Fibroblast of the aortic adventitia (primary cell): Measurements from ENCODE around the gene MGAT5. TPM values are rescaled to one million over a fixed set of nuclear protein-coding genes. Genes with fewer than 3 reads are reported as not detected.

Experiments
- DNase-seq: peaks from one replicate; pipeline ENCODE4 v3.0.0-alpha.2; 2010; ENCODE audit warnings: low read depth
- H3K4me3 ChIP-seq: 2 replicates; pipeline ENCODE4 v1.5.1; 2011; ENCODE audit warnings: low read depth, mild to moderate bottlenecking, control low read depth, low read length, moderate library complexity
- total RNA-seq: library from RNA; depleted of rRNA; stranded (reverse); fragments of >200 nt; gene quantifications from 2 replicates; pipeline ENCODE4 v1.2.3, GENCODE V29; 2012; ENCODE audit warnings: low replicate concordance
- TF ChIP-seq, protein P1 (sequence below): IDR thresholded peaks from 2 replicates; pipeline ENCODE4 v1.5.1; 2011; ENCODE audit warnings: mild to moderate bottlenecking, low read length, control low read depth, inconsistent platforms; ENCODE audit not compliant: insufficient read depth

Gene MGAT5
- total RNA-seq, 1 donor: 46.5 TPM

DNA sequence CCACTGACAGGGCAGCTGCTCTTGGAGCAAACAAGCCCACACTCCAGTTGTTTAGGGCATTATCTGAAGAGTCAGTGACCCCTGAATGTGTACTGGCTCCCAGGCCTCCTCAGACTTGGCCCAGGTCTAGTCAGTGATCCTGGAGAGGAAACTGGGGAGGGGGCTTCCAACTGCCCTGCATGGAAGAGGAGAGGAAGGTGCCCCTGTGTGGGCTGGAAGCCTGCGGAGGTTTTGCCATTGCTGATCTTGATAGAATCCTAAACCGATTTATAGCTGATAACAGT, 197.4 kb downstream of the MGAT5 start:
- TF ChIP-seq, protein P1, sequence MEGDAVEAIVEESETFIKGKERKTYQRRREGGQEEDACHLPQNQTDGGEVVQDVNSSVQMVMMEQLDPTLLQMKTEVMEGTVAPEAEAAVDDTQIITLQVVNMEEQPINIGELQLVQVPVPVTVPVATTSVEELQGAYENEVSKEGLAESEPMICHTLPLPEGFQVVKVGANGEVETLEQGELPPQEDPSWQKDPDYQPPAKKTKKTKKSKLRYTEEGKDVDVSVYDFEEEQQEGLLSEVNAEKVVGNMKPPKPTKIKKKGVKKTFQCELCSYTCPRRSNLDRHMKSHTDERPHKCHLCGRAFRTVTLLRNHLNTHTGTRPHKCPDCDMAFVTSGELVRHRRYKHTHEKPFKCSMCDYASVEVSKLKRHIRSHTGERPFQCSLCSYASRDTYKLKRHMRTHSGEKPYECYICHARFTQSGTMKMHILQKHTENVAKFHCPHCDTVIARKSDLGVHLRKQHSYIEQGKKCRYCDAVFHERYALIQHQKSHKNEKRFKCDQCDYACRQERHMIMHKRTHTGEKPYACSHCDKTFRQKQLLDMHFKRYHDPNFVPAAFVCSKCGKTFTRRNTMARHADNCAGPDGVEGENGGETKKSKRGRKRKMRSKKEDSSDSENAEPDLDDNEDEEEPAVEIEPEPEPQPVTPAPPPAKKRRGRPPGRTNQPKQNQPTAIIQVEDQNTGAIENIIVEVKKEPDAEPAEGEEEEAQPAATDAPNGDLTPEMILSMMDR: no peak
- no peak for DNase-seq
- no peak overlapping the region for H3K4me3 ChIP-seq

DNA sequence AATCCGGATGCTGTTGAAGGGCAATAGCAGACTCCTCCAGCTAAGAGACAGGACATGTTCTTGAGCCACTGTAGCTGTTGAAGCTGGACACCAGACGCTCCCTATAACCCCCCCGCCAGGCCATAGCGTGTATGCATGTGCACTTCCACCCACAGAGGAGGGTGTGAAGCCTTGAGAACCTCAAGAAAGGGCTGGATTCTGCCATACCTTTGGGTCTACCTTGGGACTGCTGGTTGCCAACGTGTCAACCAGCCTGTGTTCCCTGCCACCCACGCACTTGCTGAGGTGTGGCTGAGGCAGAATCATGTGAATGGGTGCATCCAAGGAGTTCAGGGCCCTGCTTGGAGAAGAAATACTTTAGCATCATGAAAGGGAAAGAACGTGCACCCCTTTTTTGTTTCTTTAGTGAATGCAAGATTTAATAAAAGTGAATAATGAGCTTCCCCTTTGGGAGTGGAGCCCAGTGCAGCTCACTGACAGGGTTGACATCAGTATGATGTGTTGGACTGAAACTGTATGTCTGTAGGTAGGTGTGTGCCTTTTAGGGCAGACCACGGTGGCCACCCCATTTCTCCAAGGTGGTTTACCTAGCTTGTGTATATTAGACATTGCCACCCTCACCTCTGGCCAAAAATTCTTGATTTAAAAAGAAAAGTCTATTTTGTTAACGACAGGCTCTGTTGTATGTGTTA, 198.3 kb downstream of the MGAT5 start:
- TF ChIP-seq, protein P1: no peak
- H3K4me3 ChIP-seq: no peak overlapping the region
- DNase-seq: no peak

DNA sequence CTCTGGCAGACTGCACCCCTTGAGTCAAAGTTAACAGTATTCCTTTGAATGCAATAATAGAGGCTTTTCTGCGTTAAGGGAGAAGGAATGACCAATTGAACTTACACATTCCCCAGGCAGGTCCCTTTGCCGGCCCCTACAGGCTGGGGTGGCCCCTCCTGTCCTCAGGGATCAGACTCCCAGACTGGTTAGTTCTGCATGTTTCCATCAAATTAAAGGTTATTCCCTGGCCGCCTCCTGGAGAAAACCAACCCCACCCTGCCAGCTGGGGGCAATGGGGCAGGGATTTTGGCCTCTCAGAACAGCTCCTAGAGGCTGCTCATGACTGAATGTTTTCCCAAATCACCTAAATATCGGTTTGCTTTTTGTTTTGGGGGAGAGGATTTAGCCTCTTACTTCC, 199.6 kb downstream of the MGAT5 start:
- no peak for DNase-seq
- no peak overlapping the region for H3K4me3 ChIP-seq
- TF ChIP-seq, protein P1: no peak

DNA sequence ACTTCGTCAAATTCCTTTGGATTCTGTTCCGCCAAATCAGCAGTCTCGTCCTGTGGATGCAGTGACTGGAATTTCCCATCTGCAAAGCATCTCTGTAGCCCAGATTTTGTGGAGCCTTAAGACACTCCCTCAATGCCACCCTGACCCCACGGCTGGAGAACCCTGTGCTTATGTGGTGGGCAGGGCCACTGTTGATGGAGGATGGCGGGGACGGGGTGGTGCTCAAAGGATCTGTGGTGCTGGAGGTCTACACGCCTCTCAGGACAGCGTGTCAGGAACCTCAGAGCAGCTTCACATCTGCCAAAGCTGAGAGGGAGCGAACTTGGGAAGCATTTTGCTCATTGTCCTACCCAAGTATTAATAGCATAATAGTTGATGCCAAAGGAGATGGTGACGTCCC, 200.1 kb downstream of the MGAT5 start:
- no peak overlapping the region for H3K4me3 ChIP-seq
- TF ChIP-seq, protein P1: no peak
- DNase-seq: no peak

GRCh38 chr2:134454426-134454825, 200.6 kb downstream of the MGAT5 start:
- TF ChIP-seq, protein P1: no peak
- DNase-seq: no peak
- H3K4me3 ChIP-seq: no peak overlapping the region

DNA sequence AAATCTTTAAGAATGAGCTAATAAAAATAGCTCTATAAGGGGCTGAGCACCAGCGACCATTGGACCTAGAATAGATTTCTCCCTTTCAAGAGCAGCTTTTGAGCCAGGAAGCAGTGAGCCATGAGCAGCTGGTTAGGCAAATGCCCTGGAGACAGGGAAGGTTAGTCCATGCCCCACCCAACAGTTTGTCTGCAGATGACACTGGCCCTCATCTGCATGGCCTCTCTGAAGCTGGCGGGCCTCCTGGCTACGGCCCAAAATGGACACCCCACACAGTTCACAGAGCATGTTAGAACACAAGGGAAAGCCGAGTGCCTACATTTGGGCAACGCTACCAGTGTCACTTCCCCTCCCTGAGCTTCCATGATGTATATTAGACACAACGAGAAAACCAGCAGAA, 201.1 kb downstream of the MGAT5 start:
- no peak for DNase-seq
- no peak overlapping the region for H3K4me3 ChIP-seq
- TF ChIP-seq, protein P1: no peak

- H3K4me3 ChIP-seq: no peak overlapping the region
- DNase-seq: no peak
- TF ChIP-seq, protein P1: no peak
These were observed 201.6 kb downstream of the MGAT5 start for GRCh38 chr2:134455426-134455825.
